Measurements from ENCODE around the gene SLC43A3.
"Not testable (repeated sequence)": the region's sequence is repeated elsewhere in the genome, so short reads cannot be mapped to it uniquely, and the experiment has no call there.

Gene SLC43A3

DNA sequence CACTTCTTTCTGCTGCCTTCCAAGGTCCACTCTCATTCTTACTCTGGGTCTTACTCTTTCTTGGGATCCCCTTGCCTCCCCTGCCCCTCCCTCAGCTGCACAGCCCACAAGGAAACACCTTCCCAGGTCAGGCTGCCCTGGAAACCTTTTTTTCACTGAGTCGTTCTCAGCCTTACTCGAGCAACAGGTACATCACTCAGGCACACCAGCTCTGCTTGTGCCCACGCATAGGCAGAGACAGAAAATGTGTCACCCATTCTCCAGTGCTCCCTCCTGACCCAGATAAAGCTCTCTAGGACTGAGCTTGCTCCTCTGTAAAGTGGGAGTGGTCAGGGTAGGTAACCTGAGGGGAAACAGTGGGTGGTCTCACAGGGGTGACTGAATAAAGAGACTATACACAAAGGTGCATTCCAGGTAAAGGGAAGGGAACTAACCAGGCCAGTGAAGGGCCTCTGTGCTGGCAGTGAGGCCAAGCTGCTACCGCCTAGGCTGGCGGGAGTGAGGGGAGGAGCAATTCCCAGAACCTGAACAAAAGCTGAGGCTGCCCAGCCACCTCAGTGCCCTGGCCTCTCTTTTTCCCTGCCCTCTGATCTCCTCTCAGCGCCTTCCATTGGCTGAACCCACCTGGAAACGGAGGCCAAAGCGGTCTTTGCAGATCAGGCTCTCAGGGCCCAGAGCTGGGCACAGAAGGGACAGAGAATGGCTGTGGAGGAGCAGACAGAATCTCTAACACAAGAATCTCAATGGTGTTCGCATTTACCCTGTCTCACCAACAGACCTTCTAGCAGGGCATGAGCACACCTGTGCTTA lies 61.9 kb downstream of the SLC43A3 start:
- H3K27ac ChIP-seq (ENCODE audit: low read length): no peak overlapping the region
- no peak overlapping the region for H3K4me3 ChIP-seq (ENCODE audit: low read length in 2 of 2)
- no peaks in the 10 kb centered on the region for H3K4me1 ChIP-seq (ENCODE audit: control insufficient read depth, insufficient read depth, low read length)
- H3K27me3 ChIP-seq (ENCODE audit: control insufficient read depth in 1 of 2, insufficient read depth in 2 of 2, low read length in 2 of 2): peaks cover 0 to 4% of the 10 kb centered on the region in 2 donors
- no peaks in the 10 kb centered on the region for H3K36me3 ChIP-seq (ENCODE audit: control insufficient read depth in 2 of 2, insufficient read depth in 2 of 2, low read length in 2 of 2)
- H3K9ac ChIP-seq (ENCODE audit: low read length in 2 of 2): no peak overlapping the region
- no peaks in the 10 kb centered on the region for H3K9me3 ChIP-seq (ENCODE audit: control insufficient read depth in 2 of 2, low read length in 2 of 2)

DNA sequence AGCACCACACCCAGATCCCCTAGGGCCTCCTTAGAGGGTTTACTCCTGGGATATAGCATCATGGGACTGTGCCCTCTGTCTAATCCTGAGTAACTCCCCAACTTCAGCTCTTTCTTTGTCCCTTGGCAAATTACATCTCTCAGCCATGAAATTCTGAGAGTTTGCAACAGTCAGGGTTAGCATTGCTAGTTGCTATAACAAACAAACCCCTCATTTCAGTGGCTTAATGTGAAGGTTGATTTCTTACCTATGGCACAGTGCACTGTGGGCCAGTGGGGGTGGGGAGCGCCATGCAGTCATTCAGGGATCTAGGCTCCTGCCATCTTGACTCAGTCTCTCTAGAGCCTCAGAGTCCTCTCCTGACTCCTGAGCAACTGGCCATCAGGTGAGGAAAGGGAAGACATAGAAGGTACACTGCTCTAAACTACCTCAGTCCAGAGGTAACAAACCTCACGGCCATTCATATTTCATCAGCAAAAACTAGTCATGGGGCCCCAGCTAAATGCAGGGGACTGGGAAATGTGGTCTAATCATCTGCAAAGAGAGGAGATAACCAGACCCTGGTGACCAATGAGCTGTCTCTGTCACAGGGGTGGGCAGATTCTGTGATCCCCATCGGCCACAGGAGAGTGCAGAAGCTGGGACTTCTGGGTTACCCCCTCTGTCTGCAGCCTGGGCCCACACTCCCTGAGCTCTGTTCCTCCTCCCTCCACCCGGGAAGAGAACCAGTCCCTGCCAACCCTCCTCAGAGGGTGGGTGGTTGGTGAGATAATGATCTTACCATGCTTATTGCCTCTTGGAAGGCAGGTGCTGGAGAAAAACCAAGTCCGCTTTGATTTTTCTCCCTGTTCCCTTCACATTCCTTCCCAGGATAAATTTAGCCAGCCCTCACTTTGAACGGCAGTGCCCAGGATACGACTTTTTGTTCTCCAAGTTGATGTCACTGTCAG lies 63.5 kb downstream of the SLC43A3 start:
- Histone ChIP-seq H3K27me3 (ENCODE audit: control insufficient read depth in 1 of 2, insufficient read depth in 2 of 2, low read length in 2 of 2) (peaks cover 0 to 4% of the 10 kb centered on the region in 2 donors), H3K36me3 (ENCODE audit: control insufficient read depth in 2 of 2, insufficient read depth in 2 of 2, low read length in 2 of 2) (no peaks in the 10 kb centered on the region), H3K27ac (ENCODE audit: low read length) (no peak overlapping the region)

GRCh38 chr11:57361926-57362325 lies 65.0 kb downstream of the SLC43A3 start:
- Histone ChIP-seq H3K4me1 (ENCODE audit: control insufficient read depth, insufficient read depth, low read length) (no peaks in the 10 kb centered on the region), H3K27me3 (ENCODE audit: control insufficient read depth in 1 of 2, insufficient read depth in 2 of 2, low read length in 2 of 2) (peaks cover 0 to 2% of the 10 kb centered on the region in 2 donors), H3K4me3 (ENCODE audit: low read length in 2 of 2) (no peak overlapping the region), H3K36me3 (ENCODE audit: control insufficient read depth in 2 of 2, insufficient read depth in 2 of 2, low read length in 2 of 2) (no peaks in the 10 kb centered on the region), H3K9ac (ENCODE audit: low read length in 2 of 2) (no peak overlapping the region), H3K9me3 (ENCODE audit: control insufficient read depth in 2 of 2, low read length in 2 of 2) (no peaks in the 10 kb centered on the region), H3K27ac (ENCODE audit: low read length) (no peak overlapping the region)

More for the DNA sequence above, 63.5 kb downstream of the SLC43A3 start:
- H3K4me3 ChIP-seq (ENCODE audit: low read length in 2 of 2): no peak overlapping the region
- H3K9ac ChIP-seq (ENCODE audit: low read length in 2 of 2): no peak overlapping the region
- H3K9me3 ChIP-seq (ENCODE audit: control insufficient read depth in 2 of 2, low read length in 2 of 2): no peaks in the 10 kb centered on the region
- H3K4me1 ChIP-seq (ENCODE audit: control insufficient read depth, insufficient read depth, low read length): no peaks in the 10 kb centered on the region

- H3K9me3 ChIP-seq (ENCODE audit: control insufficient read depth in 2 of 2, low read length in 2 of 2); H3K36me3 ChIP-seq (ENCODE audit: control insufficient read depth in 2 of 2, insufficient read depth in 2 of 2, low read length in 2 of 2): not testable (repeated sequence)
Observed at GRCh38 chr11:57361420-57361819, 65.5 kb downstream of the SLC43A3 start.

GRCh38 chr11:57360991-57361390 lies 65.9 kb downstream of the SLC43A3 start:
- no peaks in the 10 kb centered on the region for H3K4me1 ChIP-seq (ENCODE audit: control insufficient read depth, insufficient read depth, low read length)
- no peaks in the 10 kb centered on the region for H3K36me3 ChIP-seq (ENCODE audit: control insufficient read depth in 2 of 2, insufficient read depth in 2 of 2, low read length in 2 of 2)
- H3K9ac ChIP-seq (ENCODE audit: low read length in 2 of 2): no peak overlapping the region
- no peaks in the 10 kb centered on the region for H3K9me3 ChIP-seq (ENCODE audit: control insufficient read depth in 2 of 2, low read length in 2 of 2)
- H3K27me3 ChIP-seq (ENCODE audit: control insufficient read depth in 1 of 2, insufficient read depth in 2 of 2, low read length in 2 of 2): peaks cover 0 to 2% of the 10 kb centered on the region in 2 donors
- H3K4me3 ChIP-seq (ENCODE audit: low read length in 2 of 2): no peak overlapping the region
- no peak overlapping the region for H3K27ac ChIP-seq (ENCODE audit: low read length)

More at GRCh38 chr11:57361420-57361819, 65.5 kb downstream of the SLC43A3 start:
- H3K4me3 ChIP-seq (ENCODE audit: low read length in 2 of 2); H3K27ac ChIP-seq (ENCODE audit: low read length); H3K9ac ChIP-seq (ENCODE audit: low read length in 2 of 2); H3K27me3 ChIP-seq (ENCODE audit: control insufficient read depth in 1 of 2, insufficient read depth in 2 of 2, low read length in 2 of 2); H3K4me1 ChIP-seq (ENCODE audit: control insufficient read depth, insufficient read depth, low read length): not testable (repeated sequence)

DNA sequence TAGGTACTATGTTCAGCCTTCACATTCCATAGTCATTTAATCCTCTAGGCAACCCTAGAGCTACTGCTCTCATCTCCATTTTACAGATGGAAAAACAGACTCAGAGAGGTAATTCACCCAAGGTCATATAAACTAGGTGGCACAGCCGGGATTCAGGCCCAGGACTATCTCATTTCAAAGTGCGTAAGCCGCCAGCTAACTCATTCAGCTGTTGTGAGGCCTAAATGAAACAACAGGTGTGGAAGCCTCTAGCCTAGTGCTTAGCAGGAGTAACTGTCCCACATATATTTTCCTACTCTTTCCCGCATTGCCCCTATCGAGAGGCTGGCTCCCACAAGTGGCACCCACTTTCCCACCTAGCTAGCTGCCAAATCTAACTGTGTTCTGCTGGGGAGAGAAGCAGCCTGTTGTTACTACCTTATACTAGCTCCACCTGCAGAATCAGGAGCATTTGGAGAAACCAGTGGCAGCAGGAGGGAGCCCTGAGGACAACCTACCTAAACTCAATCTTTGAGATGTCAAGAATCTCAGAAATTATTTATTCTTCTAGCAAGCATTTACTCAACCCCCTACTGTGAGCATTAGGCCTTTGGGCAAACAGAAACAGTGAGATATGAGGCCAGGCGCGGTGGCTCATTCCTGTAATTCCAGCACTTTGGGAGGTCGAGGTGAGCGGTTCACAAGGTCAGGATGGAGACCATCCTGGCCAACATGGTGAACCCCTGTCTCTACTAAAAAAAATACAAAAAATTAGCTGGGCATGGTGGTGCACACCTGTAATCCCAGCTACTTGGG lies 66.8 kb downstream of the SLC43A3 start:
- no peaks in the 10 kb centered on the region for H3K36me3 ChIP-seq (ENCODE audit: control insufficient read depth in 2 of 2, insufficient read depth in 2 of 2, low read length in 2 of 2)
- H3K9ac ChIP-seq (ENCODE audit: low read length in 2 of 2): no peak overlapping the region
- no peaks in the 10 kb centered on the region for H3K4me1 ChIP-seq (ENCODE audit: control insufficient read depth, insufficient read depth, low read length)
- no peaks in the 10 kb centered on the region for H3K9me3 ChIP-seq (ENCODE audit: control insufficient read depth in 2 of 2, low read length in 2 of 2)
- H3K27me3 ChIP-seq (ENCODE audit: control insufficient read depth in 1 of 2, insufficient read depth in 2 of 2, low read length in 2 of 2): peaks cover 0 to 1% of the 10 kb centered on the region in 2 donors
- H3K27ac ChIP-seq (ENCODE audit: low read length): no peak overlapping the region
- H3K4me3 ChIP-seq (ENCODE audit: low read length in 2 of 2): no peak overlapping the region

- no peak overlapping the region for H3K9ac ChIP-seq (ENCODE audit: low read length in 2 of 2)
Observed at GRCh38 chr11:57359396-57359795, 67.5 kb downstream of the SLC43A3 start.

GRCh38 chr11:57358991-57359390 lies 67.9 kb downstream of the SLC43A3 start:
- no peaks in the 10 kb centered on the region for H3K27me3 ChIP-seq (ENCODE audit: control insufficient read depth in 1 of 2, insufficient read depth in 2 of 2, low read length in 2 of 2)
- H3K4me3 ChIP-seq (ENCODE audit: low read length in 2 of 2): no peak overlapping the region
- H3K4me1 ChIP-seq (ENCODE audit: control insufficient read depth, insufficient read depth, low read length): no peaks in the 10 kb centered on the region
- H3K36me3 ChIP-seq (ENCODE audit: control insufficient read depth in 2 of 2, insufficient read depth in 2 of 2, low read length in 2 of 2): no peaks in the 10 kb centered on the region
- H3K9me3 ChIP-seq (ENCODE audit: control insufficient read depth in 2 of 2, low read length in 2 of 2): no peaks in the 10 kb centered on the region
- H3K9ac ChIP-seq (ENCODE audit: low read length in 2 of 2): no peak overlapping the region
- H3K27ac ChIP-seq (ENCODE audit: low read length): no peak overlapping the region

More at GRCh38 chr11:57359396-57359795, 67.5 kb downstream of the SLC43A3 start:
- no peaks in the 10 kb centered on the region for H3K36me3 ChIP-seq (ENCODE audit: control insufficient read depth in 2 of 2, insufficient read depth in 2 of 2, low read length in 2 of 2)
- H3K9me3 ChIP-seq (ENCODE audit: control insufficient read depth in 2 of 2, low read length in 2 of 2): no peaks in the 10 kb centered on the region
- H3K4me1 ChIP-seq (ENCODE audit: control insufficient read depth, insufficient read depth, low read length): no peaks in the 10 kb centered on the region
- no peak overlapping the region for H3K4me3 ChIP-seq (ENCODE audit: low read length in 2 of 2)
- no peak overlapping the region for H3K27ac ChIP-seq (ENCODE audit: low read length)
- H3K27me3 ChIP-seq (ENCODE audit: control insufficient read depth in 1 of 2, insufficient read depth in 2 of 2, low read length in 2 of 2): no peaks in the 10 kb centered on the region

DNA sequence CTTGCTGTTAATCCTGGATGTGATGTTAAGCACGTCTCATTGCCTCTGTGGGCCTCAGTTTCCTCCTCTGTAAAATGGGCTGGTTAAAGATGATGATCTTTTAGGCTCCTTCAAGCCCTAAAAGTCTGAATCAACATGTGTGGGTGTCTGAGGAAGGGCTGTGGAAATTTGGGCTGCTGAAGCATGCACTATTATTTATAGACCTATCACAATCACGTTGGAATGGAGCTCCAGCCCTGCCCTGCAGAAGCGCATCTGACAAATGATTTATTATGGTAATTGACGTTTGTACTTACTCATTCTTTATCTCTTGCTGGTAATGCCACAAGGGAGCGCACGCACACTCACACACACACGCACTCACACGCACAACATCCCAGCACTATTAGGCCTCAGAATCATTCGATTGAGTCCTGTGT lies 68.4 kb downstream of the SLC43A3 start:
- no peaks in the 10 kb centered on the region for H3K4me1 ChIP-seq (ENCODE audit: control insufficient read depth, insufficient read depth, low read length)
- no peaks in the 10 kb centered on the region for H3K27me3 ChIP-seq (ENCODE audit: control insufficient read depth in 1 of 2, insufficient read depth in 2 of 2, low read length in 2 of 2)
- no peaks in the 10 kb centered on the region for H3K9me3 ChIP-seq (ENCODE audit: control insufficient read depth in 2 of 2, low read length in 2 of 2)
- H3K4me3 ChIP-seq (ENCODE audit: low read length in 2 of 2): no peak overlapping the region
- no peak overlapping the region for H3K9ac ChIP-seq (ENCODE audit: low read length in 2 of 2)
- H3K27ac ChIP-seq (ENCODE audit: low read length): no peak overlapping the region
- H3K36me3 ChIP-seq (ENCODE audit: control insufficient read depth in 2 of 2, insufficient read depth in 2 of 2, low read length in 2 of 2): no peaks in the 10 kb centered on the region

DNA sequence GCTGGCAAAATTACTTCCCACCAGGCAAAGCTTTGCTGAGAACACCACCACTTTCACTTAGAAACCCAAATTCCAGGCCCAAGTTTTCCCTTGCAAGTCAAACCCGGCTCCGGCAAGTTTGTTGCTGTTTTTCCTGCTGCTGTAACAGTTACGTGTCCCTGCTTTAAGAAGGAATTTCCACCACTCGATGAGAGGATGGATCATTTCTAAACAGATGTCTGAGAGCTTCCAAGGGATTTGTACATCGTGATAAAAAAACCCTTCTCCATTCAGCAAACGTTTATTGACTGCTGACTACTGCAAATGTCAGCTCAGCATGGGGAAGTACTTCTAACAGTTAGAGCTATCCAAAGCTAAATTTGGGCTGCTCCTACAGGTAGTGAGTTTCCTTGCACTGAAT lies 69.1 kb downstream of the SLC43A3 start:
- Histone ChIP-seq H3K36me3 (ENCODE audit: control insufficient read depth in 2 of 2, insufficient read depth in 2 of 2, low read length in 2 of 2) (no peaks in the 10 kb centered on the region), H3K4me1 (ENCODE audit: control insufficient read depth, insufficient read depth, low read length) (no peaks in the 10 kb centered on the region), H3K27me3 (ENCODE audit: control insufficient read depth in 1 of 2, insufficient read depth in 2 of 2, low read length in 2 of 2) (no peaks in the 10 kb centered on the region), H3K27ac (ENCODE audit: low read length) (no peak overlapping the region), H3K9me3 (ENCODE audit: control insufficient read depth in 2 of 2, low read length in 2 of 2) (no peaks in the 10 kb centered on the region), H3K9ac (ENCODE audit: low read length in 2 of 2) (peak overlapping the region in 1 of 2 donors; percentile 6), H3K4me3 (ENCODE audit: low read length in 2 of 2) (no peak overlapping the region)

Data from stomach smooth muscle (tissue), 2 donors.